Neuron (in vitro differentiated cells): ENCODE measurements around the gene ACTR10.

Source experiments
- H2AFZ ChIP-seq: one replicate; pipeline ENCODE4 v1.6.1; 2013; ENCODE audit warnings: low read depth, mild to moderate bottlenecking, inconsistent platforms, low read length, moderate library complexity
- H3K27me3 ChIP-seq: one replicate; pipeline ENCODE4 v1.6.1; 2013; ENCODE audit warnings: low read length; ENCODE audit not compliant: insufficient read depth
- H3K36me3 ChIP-seq: one replicate; pipeline ENCODE4 v1.6.1; 2013; ENCODE audit warnings: low read length; ENCODE audit not compliant: insufficient read depth
- H3K4me1 ChIP-seq: one replicate; pipeline ENCODE4 v1.6.1; 2013; ENCODE audit warnings: low read length; ENCODE audit not compliant: insufficient read depth
- H3K4me3 ChIP-seq: 2 replicates; pipeline ENCODE4 v1.5.1; 2013; ENCODE audit warnings: mild to moderate bottlenecking, low read length, moderate library complexity
- H3K9me3 ChIP-seq: one replicate; pipeline ENCODE4 v1.6.1; 2013; ENCODE audit warnings: low read length

The ACTR10 gene

GRCh38 chr14:58191763-58192601, 8.0 kb upstream of the ACTR10 start:
- no peaks in the 10 kb centered on the region for H3K36me3 ChIP-seq
- no peak overlapping the region for H3K4me3 ChIP-seq
- H3K4me1 ChIP-seq, result peaks cover 33% of the 10 kb centered on the region

GRCh38 chr14:58193542-58193941, 6.4 kb upstream of the ACTR10 start:
- Histone ChIP-seq H3K9me3 (no peaks in the 10 kb centered on the region), H3K4me1 (peaks cover 33% of the 10 kb centered on the region), H3K36me3 (no peaks in the 10 kb centered on the region), H3K27me3 (no peaks in the 10 kb centered on the region), H3K4me3 (no peak overlapping the region), H2AFZ (no peak overlapping the region)

More at GRCh38 chr14:58191763-58192601, 8.0 kb upstream of the ACTR10 start:
- Histone ChIP-seq H3K9me3 (no peaks in the 10 kb centered on the region), H2AFZ (no peak overlapping the region), H3K27me3 (no peaks in the 10 kb centered on the region)

- no peaks in the 10 kb centered on the region for H3K9me3 ChIP-seq
- H3K36me3 ChIP-seq, result no peaks in the 10 kb centered on the region
- no peaks in the 10 kb centered on the region for H3K27me3 ChIP-seq
- peaks cover 48% of the 10 kb centered on the region for H3K4me1 ChIP-seq
- no peak overlapping the region for H2AFZ ChIP-seq
- H3K4me3 ChIP-seq, result no peak overlapping the region
Observed at GRCh38 chr14:58196198-58196597, 3.8 kb upstream of the ACTR10 start.

GRCh38 chr14:58198086-58198485, 1.9 kb upstream of the ACTR10 start:
- H2AFZ ChIP-seq, result no peak overlapping the region
- H3K9me3 ChIP-seq, result no peaks in the 10 kb centered on the region
- H3K36me3 ChIP-seq, result peaks cover 4% of the 10 kb centered on the region
- H3K4me3 ChIP-seq, result no peak overlapping the region
- H3K27me3 ChIP-seq, result no peaks in the 10 kb centered on the region
- peaks cover 43% of the 10 kb centered on the region for H3K4me1 ChIP-seq

GRCh38 chr14:58200480-58200841, 512 bp downstream of the ACTR10 start:
- Histone ChIP-seq H3K4me1 (peaks cover 34% of the 10 kb centered on the region), H3K9me3 (no peaks in the 10 kb centered on the region), H3K36me3 (peaks cover 14% of the 10 kb centered on the region), H3K27me3 (no peaks in the 10 kb centered on the region), H2AFZ (peak overlapping the region; percentile 77), H3K4me3 (peak overlapping the region; percentile 99)

GRCh38 chr14:58200846-58201245, 897 bp downstream of the ACTR10 start:
- H3K4me3 ChIP-seq, result peak overlapping the region; percentile 99
- no peaks in the 10 kb centered on the region for H3K9me3 ChIP-seq
- H3K27me3 ChIP-seq, result no peaks in the 10 kb centered on the region
- H3K4me1 ChIP-seq, result peaks cover 30% of the 10 kb centered on the region
- H2AFZ ChIP-seq, result peak overlapping the region; percentile 77
- H3K36me3 ChIP-seq, result peaks cover 14% of the 10 kb centered on the region

- Histone ChIP-seq H3K9me3 (no peaks in the 10 kb centered on the region), H3K27me3 (no peaks in the 10 kb centered on the region), H3K4me1 (no peaks in the 10 kb centered on the region), H3K36me3 (peaks cover 61% of the 10 kb centered on the region), H3K4me3 (no peak overlapping the region), H2AFZ (no peak overlapping the region)
Observed at GRCh38 chr14:58213176-58213575, 13.2 kb downstream of the ACTR10 start.

GRCh38 chr14:58215191-58215914, 15.4 kb downstream of the ACTR10 start:
- Histone ChIP-seq H2AFZ (no peak overlapping the region), H3K9me3 (no peaks in the 10 kb centered on the region), H3K27me3 (no peaks in the 10 kb centered on the region), H3K4me1 (no peaks in the 10 kb centered on the region), H3K36me3 (peaks cover 52% of the 10 kb centered on the region), H3K4me3 (no peak overlapping the region)

- no peaks in the 10 kb centered on the region for H3K9me3 ChIP-seq
- peaks cover 52% of the 10 kb centered on the region for H3K36me3 ChIP-seq
- H3K4me3 ChIP-seq, result no peak overlapping the region
- H2AFZ ChIP-seq, result no peak overlapping the region
- no peaks in the 10 kb centered on the region for H3K27me3 ChIP-seq
- no peaks in the 10 kb centered on the region for H3K4me1 ChIP-seq
Observed at GRCh38 chr14:58216544-58216943, 16.6 kb downstream of the ACTR10 start.

GRCh38 chr14:58227096-58227819, 27.3 kb downstream of the ACTR10 start:
- peaks cover 29% of the 10 kb centered on the region for H3K36me3 ChIP-seq
- no peak overlapping the region for H3K4me3 ChIP-seq
- no peaks in the 10 kb centered on the region for H3K4me1 ChIP-seq

GRCh38 chr14:58238252-58239243, 38.6 kb downstream of the ACTR10 start:
- Histone ChIP-seq H3K4me1 (peaks cover 8% of the 10 kb centered on the region), H3K27me3 (no peaks in the 10 kb centered on the region), H3K36me3 (peaks cover 13% of the 10 kb centered on the region), H3K4me3 (no peak overlapping the region), H2AFZ (no peak overlapping the region), H3K9me3 (no peaks in the 10 kb centered on the region)

More at GRCh38 chr14:58227096-58227819, 27.3 kb downstream of the ACTR10 start:
- no peaks in the 10 kb centered on the region for H3K9me3 ChIP-seq
- H2AFZ ChIP-seq, result no peak overlapping the region
- H3K27me3 ChIP-seq, result no peaks in the 10 kb centered on the region
